G401 (cell line): ENCODE results near the gene PSAP. TPM values are rescaled to one million over a fixed set of nuclear protein-coding genes. Genes with fewer than 3 reads are reported as not detected.

Source experiments
- DNase-seq: peaks from one replicate; pipeline ENCODE4 v3.0.0-alpha.2; 2015; ENCODE audit warnings: low spot score
- in situ Hi-C: cut with HindIII; loops from 2 replicates; pipeline ENCODE4 v1.10.0; 2016; ENCODE audit warnings: low sequenced_read_pairs, mixed read lengths
- total RNA-seq: library from RNA; depleted of rRNA; stranded (reverse); fragments of >200 nt; shearing (Covaris generic); gene quantifications from 2 replicates; pipeline ENCODE4 v1.2.3, GENCODE V29; 2014

PSAP gene
- total RNA-seq, 1 experiment from 2014 or later = 582 TPM

DNA sequence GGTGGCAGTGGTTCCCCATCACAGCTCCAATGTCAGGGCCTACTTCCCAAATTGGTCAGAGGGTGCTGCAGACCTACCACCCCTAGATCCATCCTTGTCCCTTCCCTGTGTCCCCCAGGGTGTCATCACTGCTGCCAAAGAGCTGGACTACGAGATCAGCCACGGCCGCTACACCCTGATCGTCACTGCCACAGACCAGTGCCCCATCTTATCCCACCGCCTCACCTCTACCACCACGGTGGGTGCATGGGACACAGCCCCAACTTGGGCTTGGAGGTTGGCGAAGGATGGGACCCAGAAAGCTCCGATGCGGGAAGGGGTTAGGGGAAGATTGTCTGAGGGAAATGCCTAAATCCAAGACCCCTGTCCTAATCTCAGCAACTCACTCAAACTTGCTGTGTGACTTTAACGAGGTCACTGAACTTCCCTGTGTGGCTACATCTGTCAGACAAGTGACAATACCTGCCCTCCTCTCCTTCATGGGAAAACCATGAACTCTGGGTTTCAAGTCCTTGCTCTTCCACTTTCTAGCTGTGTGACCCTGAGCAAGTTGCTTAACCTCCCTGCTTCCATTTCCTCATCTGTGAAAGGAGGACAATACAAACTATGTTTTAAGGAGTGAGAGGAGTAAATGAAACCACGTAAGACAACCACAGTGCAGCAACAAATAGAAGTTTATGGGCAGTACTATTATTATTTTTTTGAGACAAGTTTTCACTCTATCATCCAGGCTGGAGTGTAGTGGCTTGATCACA lies 72.8 kb downstream of the PSAP start:
- DNase-seq = no peak
- in situ Hi-C loops = no loop called here

DNA sequence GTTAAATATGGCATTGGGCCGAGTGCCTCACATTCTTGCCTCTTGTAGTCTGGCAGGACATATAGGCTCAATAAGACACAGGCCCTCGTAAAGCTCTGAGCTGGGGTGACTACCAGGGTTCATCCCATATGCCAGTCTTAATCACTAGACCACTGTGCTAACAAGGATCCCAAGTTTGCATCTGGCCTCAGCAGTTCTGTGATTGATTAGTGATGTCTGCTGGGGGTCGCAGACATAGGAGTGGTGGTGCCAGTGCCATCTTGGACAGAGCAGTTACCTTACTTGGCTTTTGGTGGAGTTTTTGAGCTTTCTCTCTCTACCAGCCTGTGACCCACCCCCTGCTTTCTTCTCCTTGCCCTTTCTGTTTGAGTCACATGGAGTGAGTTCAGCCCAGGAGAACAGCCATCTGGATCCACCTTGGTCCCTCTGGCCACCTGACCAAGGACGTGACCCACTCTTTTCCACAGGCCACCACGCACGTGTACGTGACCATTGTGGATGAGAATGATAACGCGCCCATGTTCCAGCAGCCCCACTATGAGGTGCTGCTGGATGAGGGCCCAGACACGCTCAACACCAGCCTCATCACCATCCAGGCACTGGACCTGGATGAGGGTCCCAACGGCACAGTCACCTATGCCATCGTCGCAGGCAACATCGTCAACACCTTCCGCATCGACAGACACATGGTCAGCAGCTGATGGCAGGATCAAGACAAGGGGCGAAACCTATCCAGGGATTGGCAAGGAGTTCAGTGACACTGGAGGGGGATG lies 73.7 kb downstream of the PSAP start:
- DNase-seq = no peak
- in situ Hi-C loops = no loop called here

GRCh38 chr10:71776481-71776925 lies 74.5 kb downstream of the PSAP start:
- DNase-seq = no peak
- in situ Hi-C loops = no loop called here

- in situ Hi-C loops = no loop called here
- DNase-seq = no peak
Measured at GRCh38 chr10:71774916-71775702, 75.9 kb downstream of the PSAP start.

- in situ Hi-C loops = no loop called here
- peak; percentile 37 for DNase-seq
Measured at GRCh38 chr10:71773221-71773971, 77.7 kb downstream of the PSAP start, which contains the start of gene VSIR. TSS of gene VSIR (minus strand) at chr10:71773520. CDS start at chr10:71773439, 81 bp downstream.

DNA sequence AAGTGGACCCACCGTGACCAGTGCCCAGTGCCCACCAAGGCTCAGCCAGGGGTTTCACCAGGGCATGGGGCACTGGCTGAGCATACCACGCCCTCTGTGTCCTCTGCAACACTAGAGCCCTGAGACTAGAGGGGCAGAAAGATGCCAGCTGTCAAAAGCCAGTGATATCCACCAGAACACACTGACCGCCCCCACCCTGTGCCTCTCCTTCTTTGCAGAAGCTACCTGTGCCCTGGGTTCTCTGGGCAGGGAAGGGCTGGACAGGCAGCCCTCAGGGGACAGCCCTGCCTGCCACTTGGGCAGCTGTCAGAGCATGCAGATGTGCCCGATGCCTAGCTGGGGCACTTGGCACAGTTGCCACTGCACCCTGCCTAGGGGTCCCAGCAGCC lies 78.2 kb downstream of the PSAP start:
- no peak for DNase-seq
- in situ Hi-C loops = no loop called here

- in situ Hi-C loops = no loop called here
- DNase-seq = no peak
Measured at GRCh38 chr10:71771821-71772617, 79.0 kb downstream of the PSAP start.

DNA sequence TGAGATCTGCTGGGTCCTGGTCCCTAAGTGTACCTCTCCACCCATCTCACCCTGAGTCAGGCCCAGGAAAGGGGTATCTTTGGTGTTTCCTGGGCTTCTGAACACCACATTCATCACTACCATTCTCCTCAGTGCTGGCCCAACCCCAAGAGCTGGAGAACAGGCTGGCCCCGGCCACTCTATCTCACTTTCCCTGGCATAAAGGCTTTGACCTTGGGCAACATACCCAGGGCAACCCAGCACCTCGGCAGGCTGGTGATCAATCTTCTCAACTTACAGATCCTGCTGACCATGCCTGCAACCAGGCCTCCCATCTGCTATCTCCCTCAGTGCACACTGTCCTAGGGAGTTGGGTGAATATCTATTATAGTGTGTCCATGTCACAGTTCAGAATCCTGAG lies 79.8 kb downstream of the PSAP start:
- in situ Hi-C loops = no loop called here
- no peak for DNase-seq

DNA sequence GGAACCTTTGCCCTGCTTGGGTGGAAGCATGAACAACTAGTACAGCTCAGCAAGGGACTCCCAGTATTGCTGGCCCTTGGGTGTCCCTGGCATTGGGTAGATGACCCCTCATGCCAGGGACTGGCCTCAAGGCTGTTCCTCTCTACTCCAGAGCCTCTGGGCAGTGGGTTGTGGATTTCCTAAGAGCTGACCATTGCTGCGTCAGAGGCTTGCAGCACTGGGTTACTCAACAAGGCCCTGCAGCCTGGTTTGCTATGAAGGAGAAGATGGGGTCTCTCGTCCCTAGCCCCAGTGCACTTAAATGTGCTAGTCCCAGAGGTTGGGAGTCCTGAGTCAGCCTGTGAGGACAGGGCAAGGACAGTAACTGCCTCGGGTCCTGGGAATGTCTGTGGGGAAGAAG lies 80.3 kb downstream of the PSAP start:
- DNase-seq = no peak
- in situ Hi-C loops = no loop called here

- DNase-seq = no peak
- in situ Hi-C loops = no loop called here
Measured at GRCh38 chr10:71770255-71770654, 80.8 kb downstream of the PSAP start.

- no peak for DNase-seq
- in situ Hi-C loops = no loop called here
Measured at GRCh38 chr10:71769279-71769823, 81.7 kb downstream of the PSAP start.

GRCh38 chr10:71767420-71768035 lies 83.5 kb downstream of the PSAP start:
- no peak for DNase-seq
- in situ Hi-C loops = no loop called here

DNA sequence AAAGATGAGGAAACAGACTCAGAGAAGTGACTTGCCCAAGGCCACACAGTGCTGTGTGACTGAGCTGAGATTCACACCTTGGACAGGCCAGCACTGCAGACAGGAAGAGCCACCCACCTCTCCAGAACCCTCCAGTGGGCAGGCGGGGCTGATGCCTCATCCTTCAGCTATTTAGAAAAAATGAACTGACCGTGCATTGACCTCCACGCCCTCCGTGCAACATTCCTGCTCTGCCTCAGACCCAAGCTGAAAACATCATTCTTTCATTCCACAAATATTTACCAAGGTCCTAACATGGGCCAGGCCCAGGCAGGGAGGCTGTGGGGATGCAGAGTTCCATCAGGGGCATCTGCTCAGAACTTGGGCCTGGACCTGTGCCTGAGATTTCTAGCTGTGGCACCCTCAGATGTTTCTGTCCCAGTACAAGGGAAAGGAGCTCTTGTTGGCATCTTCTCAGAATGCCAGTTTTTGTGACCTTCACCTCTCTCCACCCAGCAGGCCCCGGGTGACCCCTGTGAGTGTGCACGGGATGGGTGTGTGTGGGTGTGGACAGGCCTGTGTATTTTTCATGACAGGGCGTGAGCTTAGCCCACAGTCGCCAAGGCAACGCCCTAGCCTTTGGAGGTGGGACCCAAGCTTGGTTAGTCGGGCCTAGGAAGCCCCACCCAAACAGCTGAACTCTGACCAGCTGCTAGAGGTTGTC lies 84.2 kb downstream of the PSAP start:
- no peak for DNase-seq
- in situ Hi-C loops = no loop called here
